Activated CD4-positive, alpha-beta memory T cell treated with anti-CD3 and anti-CD28 coated beads, Interleukin-2, amount 10 ng/mL, durations not matched to agents 7 days and 5 days (primary cell): ENCODE measurements around the gene NTN3. TPM values are rescaled to one million over a fixed set of nuclear protein-coding genes. Genes with fewer than 3 reads are reported as not detected.

ENCODE experiments used
- CTCF ChIA-PET: fragments of 350-600 bp; sonication (Branson Sonifier 250); formaldehyde crosslinking; loops from one replicate; lab custom pipeline; 2021; ENCODE audit warnings: antibody characterized with exemption, inconsistent platforms; lab: Charles Lee
- POLR2A ChIA-PET: fragments of 350-600 bp; sonication (Branson Sonifier 250); formaldehyde crosslinking; loops from one replicate; lab custom pipeline; 2021; ENCODE audit warnings: antibody characterized with exemption; lab: Charles Lee
- DNase-seq: peaks from one replicate; pipeline ENCODE4 v3.0.0-alpha.2; 2020
- H3K27ac Mint-ChIP-seq: one replicate; pipeline ENCODE4 v1.8.0; 2021; ENCODE audit warnings: mild to moderate bottlenecking, mixed read lengths
- H3K27me3 Mint-ChIP-seq: one replicate; pipeline ENCODE4 v1.8.0; 2021; ENCODE audit warnings: mixed read lengths
- H3K36me3 Mint-ChIP-seq: one replicate; pipeline ENCODE4 v1.8.0; 2021; ENCODE audit warnings: low read depth, mixed read lengths
- H3K4me1 Mint-ChIP-seq: one replicate; pipeline ENCODE4 v1.8.0; 2021; ENCODE audit warnings: mixed read lengths
- H3K4me3 Mint-ChIP-seq: one replicate; pipeline ENCODE4 v1.8.0; 2021; ENCODE audit warnings: mild to moderate bottlenecking, mixed read lengths
- H3K9me3 Mint-ChIP-seq: one replicate; pipeline ENCODE4 v1.8.0; 2021; ENCODE audit warnings: mixed read lengths
- total RNA-seq, 2 experiments: library from RNA; stranded (reverse); gene quantifications; one replicate each; pipeline ENCODE4 v1.2.3, GENCODE V29; 2021

Gene NTN3
- not detected for total RNA-seq

GRCh38 chr16:2471016-2471652 lies at the start of gene NTN3:
TSS of gene NTN3 (plus strand) at chr16:2471297. CDS start at chr16:2471702, 405 bp downstream.
- ChIA-PET CTCF (no interaction called here), POLR2A (interaction anchor here (1.1 to 4.2 kb wide), 2 partner anchors 9 to 12 kb away, joined by 4 to 27 read pairs; partner anchors contain the start of gene TEDC2)
- Mint-ChIP-seq H3K36me3 (no peaks in the 10 kb centered on the region), H3K27ac (no peak within 1 kb of the TSS), H3K4me3 (no peak within 1 kb of the TSS), H3K27me3 (peaks cover 44% of the 10 kb centered on the region), H3K9me3 (no peaks in the 10 kb centered on the region), H3K4me1 (peaks cover 15% of the 10 kb centered on the region)
- DNase-seq: no peak

- POLR2A ChIA-PET: no interaction called here
- CTCF ChIA-PET: interaction anchor here (0.8 to 1.8 kb wide), 3 partner anchors 9 to 134 kb away, joined by 3 to 4 read pairs (median 3); no protein-coding TSS in a partner anchor
- Mint-ChIP-seq H3K4me3 (no peak overlapping the region), H3K27me3 (peaks cover 4% of the 10 kb centered on the region), H3K4me1 (peaks cover 8% of the 10 kb centered on the region), H3K9me3 (no peaks in the 10 kb centered on the region), H3K27ac (no peak overlapping the region), H3K36me3 (no peaks in the 10 kb centered on the region)
- DNase-seq: peak; percentile 31
These were observed 48.8 kb upstream of the NTN3 start for GRCh38 chr16:2422123-2422867.

- Mint-ChIP-seq H3K27me3 (peaks cover 4% of the 10 kb centered on the region), H3K27ac (no peak overlapping the region), H3K36me3 (no peaks in the 10 kb centered on the region), H3K9me3 (no peaks in the 10 kb centered on the region), H3K4me1 (peaks cover 20% of the 10 kb centered on the region), H3K4me3 (no peak overlapping the region)
- no peak for DNase-seq
- ChIA-PET CTCF (interaction anchor here (1.6 to 1.8 kb wide), 2 partner anchors 11 to 136 kb away, joined by 3 to 4 read pairs; no protein-coding TSS in a partner anchor), POLR2A (no interaction called here)
These were observed 46.8 kb upstream of the NTN3 start for GRCh38 chr16:2424061-2425007.

- no peaks in the 10 kb centered on the region for H3K9me3 Mint-ChIP-seq
- CTCF ChIA-PET: no interaction called here
- H3K27me3 Mint-ChIP-seq: peaks cover 3% of the 10 kb centered on the region
- H3K4me1 Mint-ChIP-seq: peaks cover 21% of the 10 kb centered on the region
- H3K27ac Mint-ChIP-seq: no peak overlapping the region
- no peak overlapping the region for H3K4me3 Mint-ChIP-seq
- no peak for DNase-seq
- peaks cover 3% of the 10 kb centered on the region for H3K36me3 Mint-ChIP-seq
- POLR2A ChIA-PET: no interaction called here
These were observed 46.0 kb upstream of the NTN3 start for GRCh38 chr16:2425008-2425518.

GRCh38 chr16:2425825-2426430 lies 45.2 kb upstream of the NTN3 start:
- Mint-ChIP-seq H3K27me3 (no peaks in the 10 kb centered on the region), H3K27ac (no peak overlapping the region), H3K9me3 (no peaks in the 10 kb centered on the region), H3K4me1 (peaks cover 30% of the 10 kb centered on the region), H3K36me3 (peaks cover 12% of the 10 kb centered on the region), H3K4me3 (no peak overlapping the region)
- ChIA-PET POLR2A (interaction anchor here (2.8 kb wide), 1 partner anchor 86 kb away, joined by 7 read pairs; the partner anchor contains the start of gene ABCA3), CTCF (no interaction called here)
- DNase-seq: no peak

- no peaks in the 10 kb centered on the region for H3K27me3 Mint-ChIP-seq
- peaks cover 34% of the 10 kb centered on the region for H3K4me1 Mint-ChIP-seq
- H3K9me3 Mint-ChIP-seq: no peaks in the 10 kb centered on the region
- DNase-seq: no peak
- ChIA-PET CTCF (interaction anchor here (1.3 kb wide), 1 partner anchor 8 kb away, joined by 3 read pairs; no protein-coding TSS in a partner anchor), POLR2A (interaction anchor here (2.8 kb wide), 1 partner anchor 87 kb away, joined by 7 read pairs; the partner anchor contains the start of gene ABCA3)
- peak overlapping the region; percentile 4 for H3K4me3 Mint-ChIP-seq
- no peak overlapping the region for H3K27ac Mint-ChIP-seq
- peaks cover 17% of the 10 kb centered on the region for H3K36me3 Mint-ChIP-seq
These were observed 44.1 kb upstream of the NTN3 start for GRCh38 chr16:2426941-2427361.

GRCh38 chr16:2427526-2427925 lies 43.6 kb upstream of the NTN3 start:
- Mint-ChIP-seq H3K36me3 (peaks cover 20% of the 10 kb centered on the region), H3K9me3 (no peaks in the 10 kb centered on the region), H3K27ac (peak overlapping the region; percentile 45), H3K4me1 (peaks cover 30% of the 10 kb centered on the region), H3K4me3 (peak overlapping the region; percentile 83), H3K27me3 (no peaks in the 10 kb centered on the region)
- POLR2A ChIA-PET: interaction anchor here (1.1 to 2.8 kb wide), 3 partner anchors 15 to 87 kb away, joined by 3 to 7 read pairs (median 4); partner anchors contain the start of genes ABCA3 and ATP6V0C
- DNase-seq: no peak
- CTCF ChIA-PET: interaction anchor here (1.3 kb wide), 1 partner anchor 9 kb away, joined by 3 read pairs; no protein-coding TSS in a partner anchor

GRCh38 chr16:2428051-2428783 lies 42.9 kb upstream of the NTN3 start:
- Mint-ChIP-seq H3K27me3 (no peaks in the 10 kb centered on the region), H3K4me1 (peaks cover 34% of the 10 kb centered on the region), H3K36me3 (peaks cover 27% of the 10 kb centered on the region), H3K9me3 (no peaks in the 10 kb centered on the region), H3K4me3 (peak overlapping the region; percentile 83), H3K27ac (peak overlapping the region; percentile 73)
- ChIA-PET CTCF (interaction anchor here (1.1 to 1.2 kb wide), 2 partner anchors 15 to 19 kb away, joined by 3 read pairs; no protein-coding TSS in a partner anchor), POLR2A (interaction anchor here (0.8 to 2.8 kb wide), 7 partner anchors 16 to 160 kb away, joined by 3 to 9 read pairs (median 4); partner anchors contain the start of genes ABCA3, ATP6V0C, PDPK1 and RNPS1)
- peak; percentile 29 for DNase-seq

- Mint-ChIP-seq H3K9me3 (no peaks in the 10 kb centered on the region), H3K4me3 (peak overlapping the region; percentile 83), H3K4me1 (peaks cover 35% of the 10 kb centered on the region), H3K27me3 (no peaks in the 10 kb centered on the region), H3K36me3 (peaks cover 32% of the 10 kb centered on the region), H3K27ac (peak overlapping the region; percentile 73)
- no peak for DNase-seq
- ChIA-PET POLR2A (interaction anchor here (0.8 to 1.9 kb wide), 6 partner anchors 17 to 160 kb away, joined by 3 to 9 read pairs (median 4); partner anchors contain the start of genes ATP6V0C, PDPK1, RNPS1 and TEDC2), CTCF (interaction anchor here (1.1 to 1.2 kb wide), 2 partner anchors 16 to 18 kb away, joined by 3 read pairs; no protein-coding TSS in a partner anchor)
These were observed 42.4 kb upstream of the NTN3 start for GRCh38 chr16:2428784-2429033.

- CTCF ChIA-PET: interaction anchor here (1.0 to 2.7 kb wide), 6 partner anchors 8 to 72 kb away, joined by 3 to 13 read pairs (median 3); partner anchors contain the start of gene TBC1D24
- Mint-ChIP-seq H3K27me3 (no peaks in the 10 kb centered on the region), H3K27ac (peak within 1 kb of the TSS; percentile 73), H3K4me1 (peaks cover 36% of the 10 kb centered on the region), H3K4me3 (peak within 1 kb of the TSS; percentile 90), H3K9me3 (no peaks in the 10 kb centered on the region), H3K36me3 (peaks cover 35% of the 10 kb centered on the region)
- DNase-seq: peak; percentile 98
- POLR2A ChIA-PET: interaction anchor here (0.7 to 2.1 kb wide), 19 partner anchors 10 to 324 kb away, joined by 3 to 11 read pairs (median 4); partner anchors contain the start of genes AMDHD2, ATP6V0C, ECI1 and PDPK1
These were observed 41.9 kb upstream of the NTN3 start, which contains the start of gene CCNF for GRCh38 chr16:2429034-2429770. TSS of gene CCNF (plus strand) at chr16:2429447. CDS start at chr16:2429482, 35 bp downstream.
